Type B pancreatic cell (in vitro differentiated cells): Measurements from ENCODE around the gene TADA2B. TPM values are rescaled to one million over a fixed set of nuclear protein-coding genes. Genes with fewer than 3 reads are reported as not detected.

Experiments
- DNase-seq: peaks from one replicate; pipeline ENCODE4 v3.0.0; 2021; ENCODE audit warnings: mixed read lengths; ENCODE audit not compliant: unreplicated experiment; ENCODE audit errors: extremely low spot score
- H3K27ac Mint-ChIP-seq: 2 replicates; pipeline ENCODE4 v1.8.0; 2021; ENCODE audit warnings: mild to moderate bottlenecking, mixed read lengths
- H3K27me3 Mint-ChIP-seq: 2 replicates; pipeline ENCODE4 v1.8.0; 2021; ENCODE audit warnings: mixed read lengths
- H3K36me3 Mint-ChIP-seq: 2 replicates; pipeline ENCODE4 v1.8.0; 2021; ENCODE audit warnings: mixed read lengths
- H3K4me1 Mint-ChIP-seq: one replicate; pipeline ENCODE4 v1.8.0; 2021; ENCODE audit warnings: mixed read lengths; ENCODE audit not compliant: unreplicated experiment
- H3K4me3 Mint-ChIP-seq: 2 replicates; pipeline ENCODE4 v1.8.0; 2021; ENCODE audit warnings: mild to moderate bottlenecking, mixed read lengths
- H3K9me3 Mint-ChIP-seq: 2 replicates; pipeline ENCODE4 v1.8.0; 2021; ENCODE audit warnings: mixed read lengths
- total RNA-seq: library from RNA; stranded (reverse); gene quantifications from 2 replicates; pipeline ENCODE4 v1.2.1, GENCODE V29; 2021; ENCODE audit warnings: low replicate concordance
- TF ChIP-seq, protein P1 (sequence below): fragments of 200-600 bp; sonication (generic); conservative IDR thresholded peaks from 2 replicates; pipeline ENCODE4 v1.5.0; 2021; ENCODE audit warnings: antibody characterized with exemption, mild to moderate bottlenecking

TADA2B gene
- total RNA-seq, 1 donor from 2014 or later: 21.7 TPM

DNA sequence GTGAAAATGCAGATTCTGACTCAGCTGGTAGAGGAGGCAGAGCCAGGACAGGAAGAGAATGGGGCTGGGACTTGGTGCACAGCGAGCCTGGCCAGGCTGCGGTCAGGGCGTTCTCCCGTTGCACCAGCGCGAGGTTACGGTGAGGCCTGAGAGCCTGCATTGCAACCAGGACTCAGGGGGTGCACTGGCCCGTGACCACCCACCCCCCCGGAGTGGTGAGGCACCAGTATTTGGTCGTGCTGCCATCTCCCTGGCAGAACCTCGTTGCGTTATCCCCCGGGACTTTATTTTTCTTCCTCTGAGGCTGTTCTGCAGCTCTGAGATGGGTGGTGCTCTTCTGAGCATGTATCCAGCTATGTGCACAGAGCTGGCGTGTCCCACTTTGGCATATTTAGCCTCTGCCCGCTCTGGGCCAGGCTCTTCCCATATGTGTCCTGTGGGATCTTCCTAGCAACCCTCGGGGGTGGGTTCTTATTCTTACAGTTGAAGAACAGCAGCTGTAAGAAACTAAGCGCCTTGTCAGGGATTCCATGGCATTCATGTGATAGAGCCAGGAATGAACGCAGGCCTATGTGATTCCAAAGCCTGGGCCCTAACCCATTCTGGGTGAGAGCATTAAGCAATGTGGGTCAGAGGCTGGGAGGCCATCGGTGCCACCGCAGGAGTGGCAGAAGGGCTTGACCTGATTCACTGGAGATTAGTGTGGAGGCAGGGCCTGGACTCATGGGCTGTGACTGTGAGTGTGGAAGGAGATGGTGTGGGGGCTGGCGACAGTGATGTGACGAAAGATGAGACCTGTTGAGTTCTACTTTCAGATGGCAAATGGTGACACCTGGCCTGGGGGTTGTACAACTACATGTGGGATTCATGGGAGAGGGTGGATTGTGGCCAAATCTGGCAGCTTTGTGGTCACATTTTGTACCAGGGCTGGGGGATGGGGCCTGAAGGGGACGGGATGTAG lies 3.1 kb downstream of the TADA2B start:
- Mint-ChIP-seq H3K9me3 (no peaks in the 10 kb centered on the region), H3K27ac (peak overlapping the region; percentile 9), H3K4me1 (peaks cover 37% of the 10 kb centered on the region), H3K27me3 (peaks cover 7% of the 10 kb centered on the region), H3K4me3 (peak overlapping the region; percentile 42), H3K36me3 (no peaks in the 10 kb centered on the region)
- TF ChIP-seq, protein P1, sequence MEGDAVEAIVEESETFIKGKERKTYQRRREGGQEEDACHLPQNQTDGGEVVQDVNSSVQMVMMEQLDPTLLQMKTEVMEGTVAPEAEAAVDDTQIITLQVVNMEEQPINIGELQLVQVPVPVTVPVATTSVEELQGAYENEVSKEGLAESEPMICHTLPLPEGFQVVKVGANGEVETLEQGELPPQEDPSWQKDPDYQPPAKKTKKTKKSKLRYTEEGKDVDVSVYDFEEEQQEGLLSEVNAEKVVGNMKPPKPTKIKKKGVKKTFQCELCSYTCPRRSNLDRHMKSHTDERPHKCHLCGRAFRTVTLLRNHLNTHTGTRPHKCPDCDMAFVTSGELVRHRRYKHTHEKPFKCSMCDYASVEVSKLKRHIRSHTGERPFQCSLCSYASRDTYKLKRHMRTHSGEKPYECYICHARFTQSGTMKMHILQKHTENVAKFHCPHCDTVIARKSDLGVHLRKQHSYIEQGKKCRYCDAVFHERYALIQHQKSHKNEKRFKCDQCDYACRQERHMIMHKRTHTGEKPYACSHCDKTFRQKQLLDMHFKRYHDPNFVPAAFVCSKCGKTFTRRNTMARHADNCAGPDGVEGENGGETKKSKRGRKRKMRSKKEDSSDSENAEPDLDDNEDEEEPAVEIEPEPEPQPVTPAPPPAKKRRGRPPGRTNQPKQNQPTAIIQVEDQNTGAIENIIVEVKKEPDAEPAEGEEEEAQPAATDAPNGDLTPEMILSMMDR: no peak
- no peak for DNase-seq

DNA sequence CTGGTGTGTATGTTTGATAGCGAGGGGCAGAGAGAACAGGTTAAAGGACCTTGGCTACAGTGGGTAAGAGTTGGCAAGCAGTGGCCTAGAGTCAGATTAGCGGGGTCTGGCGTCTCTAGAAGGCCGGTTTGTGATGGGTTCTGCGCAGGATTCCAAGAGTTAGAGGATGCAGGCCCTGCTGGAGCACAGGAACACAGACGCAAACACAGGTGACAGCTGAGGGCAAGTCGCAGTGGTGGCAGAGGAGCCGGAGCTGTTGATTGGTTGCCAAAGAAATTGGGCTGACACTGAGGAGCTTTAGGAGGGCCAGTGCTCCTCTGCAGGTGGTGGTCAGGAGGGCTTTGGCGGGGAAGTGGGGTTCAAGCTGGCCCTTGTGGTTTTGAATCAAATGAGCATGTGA lies 3.8 kb downstream of the TADA2B start:
- Mint-ChIP-seq H3K4me3 (peak overlapping the region; percentile 13), H3K36me3 (no peaks in the 10 kb centered on the region), H3K9me3 (no peaks in the 10 kb centered on the region), H3K4me1 (peaks cover 33% of the 10 kb centered on the region), H3K27me3 (peaks cover 1% of the 10 kb centered on the region), H3K27ac (peak overlapping the region; percentile 9)
- TF ChIP-seq, protein P1: no peak
- no peak for DNase-seq

DNA sequence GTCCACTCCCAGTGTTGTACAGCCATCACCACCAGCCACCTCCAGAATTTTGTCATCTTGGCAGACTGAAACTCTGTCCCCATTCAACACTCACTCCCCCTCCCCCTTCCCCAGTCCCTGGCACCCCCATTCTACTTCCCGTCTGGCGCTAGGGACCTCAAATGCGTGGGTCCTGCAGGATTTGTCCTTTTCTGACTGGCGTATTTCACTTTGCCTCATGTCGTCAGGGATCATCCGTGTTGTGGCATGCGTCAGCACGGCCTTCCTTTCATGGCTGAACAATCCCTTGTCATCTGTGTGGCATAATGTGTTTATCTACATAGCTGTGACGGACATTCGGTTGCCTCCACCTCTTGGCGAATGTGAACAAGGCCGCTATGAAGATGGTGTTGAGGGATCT lies 5.5 kb downstream of the TADA2B start:
- H3K4me3 Mint-ChIP-seq: no peak overlapping the region
- peaks cover 29% of the 10 kb centered on the region for H3K4me1 Mint-ChIP-seq
- H3K27me3 Mint-ChIP-seq: no peaks in the 10 kb centered on the region
- H3K27ac Mint-ChIP-seq: no peak overlapping the region
- H3K36me3 Mint-ChIP-seq: no peaks in the 10 kb centered on the region
- DNase-seq: no peak
- no peaks in the 10 kb centered on the region for H3K9me3 Mint-ChIP-seq
- TF ChIP-seq, protein P1: no peak

DNA sequence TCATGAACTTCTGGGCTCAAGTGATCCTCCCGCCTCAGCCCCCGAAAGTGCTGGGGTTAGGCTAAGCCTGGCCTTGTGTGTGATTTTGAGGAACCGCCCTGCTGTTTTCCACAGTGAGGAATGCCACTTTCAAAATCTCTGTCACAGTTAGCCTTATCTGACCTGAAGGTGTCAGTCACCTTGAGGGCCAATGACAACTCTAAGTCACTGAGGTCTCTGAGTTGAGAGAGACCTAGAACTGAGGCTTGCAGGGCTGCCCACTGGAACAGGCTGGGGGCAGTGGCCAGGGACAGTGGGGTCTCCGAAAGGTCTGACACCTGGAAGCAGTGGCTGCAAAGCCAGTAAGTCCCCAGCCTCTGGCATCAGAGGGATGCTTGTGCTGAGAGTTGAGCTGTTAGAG lies 6.1 kb downstream of the TADA2B start:
- no peak overlapping the region for H3K27ac Mint-ChIP-seq
- H3K36me3 Mint-ChIP-seq: peaks cover 4% of the 10 kb centered on the region
- no peak for DNase-seq
- H3K9me3 Mint-ChIP-seq: no peaks in the 10 kb centered on the region
- H3K4me3 Mint-ChIP-seq: no peak overlapping the region
- H3K27me3 Mint-ChIP-seq: no peaks in the 10 kb centered on the region
- TF ChIP-seq, protein P1: no peak
- H3K4me1 Mint-ChIP-seq: peaks cover 29% of the 10 kb centered on the region

DNA sequence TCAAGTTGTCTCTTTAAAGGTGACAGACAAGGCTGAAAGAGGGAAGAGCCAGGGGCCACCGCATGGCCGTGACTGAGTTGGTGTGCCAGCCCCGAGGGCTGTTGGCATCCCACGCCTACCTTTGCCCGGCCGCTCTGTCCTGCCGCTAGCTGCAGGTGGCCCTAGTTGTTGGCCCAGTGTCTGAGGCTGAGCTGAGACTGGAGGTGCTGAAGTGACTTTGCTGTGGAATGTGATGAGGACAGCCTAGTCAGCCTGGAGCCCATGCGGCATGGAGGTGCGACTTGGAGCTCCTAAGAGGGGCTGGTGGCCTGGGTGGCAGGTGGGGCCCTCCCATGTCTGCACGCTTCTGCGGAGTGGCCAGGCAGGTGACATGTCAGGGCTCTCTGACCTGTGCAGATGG lies 6.6 kb downstream of the TADA2B start:
- Mint-ChIP-seq H3K4me3 (no peak overlapping the region), H3K36me3 (peaks cover 7% of the 10 kb centered on the region), H3K9me3 (no peaks in the 10 kb centered on the region), H3K27ac (no peak overlapping the region), H3K4me1 (peaks cover 25% of the 10 kb centered on the region), H3K27me3 (no peaks in the 10 kb centered on the region)
- TF ChIP-seq, protein P1: no peak
- DNase-seq: no peak
